Measurements from ENCODE around the gene LRRC1. TPM values are rescaled to one million over a fixed set of nuclear protein-coding genes. Genes with fewer than 3 reads are reported as not detected.

Gene LRRC1
- total and polyA plus RNA-seq, 8 donors: 2.9 to 50.4 (median 12.2) TPM

DNA sequence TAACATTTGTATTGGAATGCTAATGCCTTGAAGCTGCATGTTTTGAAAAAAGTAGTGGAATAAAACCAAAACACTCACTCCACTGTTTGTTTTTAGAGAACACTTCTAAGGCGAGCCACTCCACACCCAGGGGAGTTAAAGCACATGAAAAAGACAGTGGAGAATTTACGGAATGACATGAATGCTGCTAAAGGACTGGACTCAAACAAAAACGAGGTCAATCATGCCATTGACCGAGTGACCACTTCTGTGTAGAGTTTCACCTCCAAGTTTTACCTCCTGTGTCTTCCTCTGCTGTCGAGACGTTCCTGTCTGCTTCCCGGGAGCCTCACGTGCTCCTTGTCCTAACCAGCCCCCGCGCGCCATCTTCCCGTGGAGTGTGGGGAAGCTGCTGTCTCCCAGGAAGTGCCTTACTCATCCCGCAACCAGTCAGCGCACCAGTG, 127.8 kb downstream of the LRRC1 start:
- DNase-seq: no peak
- H3K27ac ChIP-seq: no peak overlapping the region
- H3K36me3 ChIP-seq: peaks cover 5 to 38% (median 35%) of the 10 kb centered on the region in 4 donors
- intact Hi-C loops (cut with DNase I; ENCODE audit: low total_unique reads): no loop called here
- TF ChIP-seq POLR2AphosphoS5 (IDR thresholded peaks at IDR 0.05): no peak
- no peak for TF ChIP-seq EP300 (IDR thresholded peaks at IDR 0.05)
- no peaks in the 10 kb centered on the region for H3K27me3 ChIP-seq
- 82 to 89% (median 86%) methylated on average over 14 of the region's 14 CpGs for WGBS, 5 donors
- H3K9me3 ChIP-seq: no peaks in the 10 kb centered on the region
- H3K4me1 ChIP-seq: peaks cover 5 to 28% (median 12%) of the 10 kb centered on the region in 4 donors
- no peak overlapping the region for H3K4me3 ChIP-seq

DNA sequence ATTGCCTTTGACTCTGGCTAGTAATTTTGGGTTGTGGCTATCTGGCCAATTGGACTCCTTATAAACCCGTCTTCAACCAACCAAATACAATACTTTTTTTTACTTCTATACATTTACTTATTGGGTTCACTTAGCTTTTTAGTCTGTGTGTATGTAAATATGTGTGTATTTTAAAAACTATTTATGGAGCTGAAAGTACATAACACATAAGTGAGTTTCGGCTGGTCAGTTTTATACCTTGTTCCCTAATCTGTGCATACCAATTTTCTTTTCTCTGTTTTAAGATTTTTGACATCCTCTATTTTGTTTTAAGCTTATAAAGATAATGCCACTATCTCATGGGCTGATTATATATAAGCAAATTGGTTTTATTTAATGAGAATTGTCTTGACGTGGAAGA, 129.5 kb downstream of the LRRC1 start:
- H3K4me3 ChIP-seq: no peak overlapping the region
- TF ChIP-seq EP300 (IDR thresholded peaks at IDR 0.05) (no peak), POLR2A (IDR thresholded peaks at IDR 0.05) (no peak), POLR2AphosphoS5 (IDR thresholded peaks at IDR 0.05) (no peak)
- peaks cover 9 to 27% (median 12%) of the 10 kb centered on the region in 4 donors for H3K4me1 ChIP-seq
- intact Hi-C loops (cut with DNase I; ENCODE audit: low total_unique reads): no loop called here
- H3K27me3 ChIP-seq: no peaks in the 10 kb centered on the region
- peaks cover 5 to 38% (median 35%) of the 10 kb centered on the region in 4 donors for H3K36me3 ChIP-seq
- no peaks in the 10 kb centered on the region for H3K9me3 ChIP-seq
- no peak for DNase-seq
- 84 to 88% (median 87%) methylated on average over 3 of the region's 3 CpGs for WGBS, 5 donors
- H3K27ac ChIP-seq: no peak overlapping the region

DNA sequence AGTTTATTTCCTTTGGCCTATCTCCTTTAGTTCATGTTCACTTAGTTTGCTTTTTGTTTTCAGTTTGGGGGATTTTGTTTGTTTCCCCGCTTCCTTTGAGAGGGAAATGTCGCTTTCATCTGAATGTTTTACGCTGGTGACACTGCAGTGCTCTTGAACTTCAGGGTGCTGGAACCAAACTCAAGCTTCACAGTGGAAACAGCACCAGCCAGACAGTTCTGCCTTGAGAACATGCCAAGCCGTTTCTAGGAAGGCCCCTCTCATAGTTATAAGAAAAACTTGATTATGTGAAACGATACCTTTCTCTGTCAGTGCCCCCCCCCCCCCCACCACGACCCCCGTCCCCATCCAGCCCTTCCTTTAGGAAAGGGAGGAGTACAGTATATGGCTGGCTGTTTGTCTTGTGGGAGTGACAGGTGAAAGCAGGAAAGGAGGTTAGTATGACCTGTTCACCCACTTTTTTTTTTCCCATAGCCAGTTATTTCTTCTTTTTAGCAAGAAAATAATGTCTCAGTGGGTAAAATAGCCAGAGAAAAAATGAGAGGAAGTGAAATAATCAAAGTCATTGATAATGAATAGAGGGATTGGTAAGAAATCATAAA, 130.1 kb downstream of the LRRC1 start:
- 60 to 76% (median 66%) methylated on average over 7 of the region's 7 CpGs for WGBS, 5 donors
- Histone ChIP-seq H3K4me1 (peaks cover 9 to 30% (median 12%) of the 10 kb centered on the region in 4 donors), H3K36me3 (peaks cover under 1 to 32% (median 28%) of the 10 kb centered on the region in 4 donors), H3K27ac (peak overlapping the region in 1 of 5 donors; percentile 6), H3K4me3 (no peak overlapping the region), H3K9me3 (no peaks in the 10 kb centered on the region), H3K27me3 (no peaks in the 10 kb centered on the region)
- TF ChIP-seq POLR2AphosphoS5 (IDR thresholded peaks at IDR 0.05): no peak
- TF ChIP-seq, protein P1, sequence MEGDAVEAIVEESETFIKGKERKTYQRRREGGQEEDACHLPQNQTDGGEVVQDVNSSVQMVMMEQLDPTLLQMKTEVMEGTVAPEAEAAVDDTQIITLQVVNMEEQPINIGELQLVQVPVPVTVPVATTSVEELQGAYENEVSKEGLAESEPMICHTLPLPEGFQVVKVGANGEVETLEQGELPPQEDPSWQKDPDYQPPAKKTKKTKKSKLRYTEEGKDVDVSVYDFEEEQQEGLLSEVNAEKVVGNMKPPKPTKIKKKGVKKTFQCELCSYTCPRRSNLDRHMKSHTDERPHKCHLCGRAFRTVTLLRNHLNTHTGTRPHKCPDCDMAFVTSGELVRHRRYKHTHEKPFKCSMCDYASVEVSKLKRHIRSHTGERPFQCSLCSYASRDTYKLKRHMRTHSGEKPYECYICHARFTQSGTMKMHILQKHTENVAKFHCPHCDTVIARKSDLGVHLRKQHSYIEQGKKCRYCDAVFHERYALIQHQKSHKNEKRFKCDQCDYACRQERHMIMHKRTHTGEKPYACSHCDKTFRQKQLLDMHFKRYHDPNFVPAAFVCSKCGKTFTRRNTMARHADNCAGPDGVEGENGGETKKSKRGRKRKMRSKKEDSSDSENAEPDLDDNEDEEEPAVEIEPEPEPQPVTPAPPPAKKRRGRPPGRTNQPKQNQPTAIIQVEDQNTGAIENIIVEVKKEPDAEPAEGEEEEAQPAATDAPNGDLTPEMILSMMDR (IDR thresholded peaks at IDR 0.05): no peak
- TF ChIP-seq POLR2A (IDR thresholded peaks at IDR 0.05): no peak
- TF ChIP-seq EP300 (IDR thresholded peaks at IDR 0.05): no peak
- intact Hi-C loops (cut with DNase I; ENCODE audit: low total_unique reads): no loop called here
- DNase-seq: no peak

DNA sequence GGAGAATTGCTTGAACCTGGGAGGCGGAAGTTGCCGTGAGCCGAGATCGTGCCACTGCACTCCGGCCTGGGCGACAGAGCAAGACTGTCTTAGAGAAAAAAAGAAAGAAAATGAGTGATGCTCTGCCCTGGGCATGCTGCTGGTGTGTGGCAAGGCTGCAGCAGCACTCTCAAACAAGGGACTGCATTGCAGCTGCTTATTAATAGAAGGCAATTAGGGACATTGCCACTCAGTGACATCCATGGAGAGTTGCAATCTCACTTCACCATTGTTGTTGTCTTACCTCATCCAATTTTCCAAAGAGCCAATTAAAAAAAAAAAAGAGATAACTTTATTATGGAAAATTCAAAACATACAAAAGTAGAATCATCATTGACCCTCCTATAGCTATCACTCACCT, 131.1 kb downstream of the LRRC1 start:
- intact Hi-C loops (cut with DNase I; ENCODE audit: low total_unique reads): no loop called here
- Histone ChIP-seq H3K27ac (peak overlapping the region in 1 of 5 donors; percentile 6), H3K27me3 (no peaks in the 10 kb centered on the region), H3K36me3 (peaks cover 0 to 22% (median 19%) of the 10 kb centered on the region in 4 donors), H3K9me3 (no peaks in the 10 kb centered on the region), H3K4me1 (peaks cover 9 to 30% (median 12%) of the 10 kb centered on the region in 4 donors), H3K4me3 (no peak overlapping the region)
- WGBS, 5 donors: 94 to 99% (median 97%) methylated on average over 6 of the region's 6 CpGs
- no peak for DNase-seq
- TF ChIP-seq EP300 (IDR thresholded peaks at IDR 0.05) (no peak), POLR2A (IDR thresholded peaks at IDR 0.05) (no peak), POLR2AphosphoS5 (IDR thresholded peaks at IDR 0.05) (no peak)
- TF ChIP-seq, protein P1 (IDR thresholded peaks at IDR 0.05): no peak

DNA sequence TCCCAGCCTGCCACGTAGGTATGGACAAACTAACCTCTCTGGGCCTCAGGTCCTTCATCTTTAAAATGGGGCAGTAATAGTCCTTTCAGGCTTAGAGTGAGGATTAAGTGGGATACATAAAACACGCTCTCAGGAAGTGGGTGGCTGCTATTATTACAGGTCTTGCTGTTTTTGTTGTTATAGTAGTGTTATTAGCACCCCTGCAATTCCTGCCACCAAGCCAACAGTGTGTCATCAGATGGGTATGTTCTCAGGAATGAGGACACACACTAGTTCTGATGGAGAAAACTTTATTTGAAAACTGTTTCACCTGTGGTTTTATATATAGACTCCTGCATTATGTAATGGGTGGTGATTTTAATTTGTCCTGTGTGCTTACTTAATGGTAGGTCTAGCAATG, 131.7 kb downstream of the LRRC1 start:
- no peak overlapping the region for H3K4me3 ChIP-seq
- intact Hi-C loops (cut with DNase I; ENCODE audit: low total_unique reads): no loop called here
- H3K4me1 ChIP-seq: peaks cover 9 to 30% (median 12%) of the 10 kb centered on the region in 4 donors
- DNase-seq: no peak
- no peaks in the 10 kb centered on the region for H3K27me3 ChIP-seq
- no peak overlapping the region for H3K27ac ChIP-seq
- H3K9me3 ChIP-seq: no peaks in the 10 kb centered on the region
- H3K36me3 ChIP-seq: peaks cover 0 to 16% (median 13%) of the 10 kb centered on the region in 4 donors
- 76 to 92% (median 85%) methylated on average over 2 of the region's 2 CpGs for WGBS, 5 donors
- TF ChIP-seq POLR2A (IDR thresholded peaks at IDR 0.05) (no peak), EP300 (IDR thresholded peaks at IDR 0.05) (no peak), POLR2AphosphoS5 (IDR thresholded peaks at IDR 0.05) (no peak)
- TF ChIP-seq, protein P1 (IDR thresholded peaks at IDR 0.05): no peak
